Measurements from ENCODE around the gene SLAIN1.
"Not testable (repeated sequence)": the region's sequence is repeated elsewhere in the genome, so short reads cannot be mapped to it uniquely, and the experiment has no call there.

The SLAIN1 gene

DNA sequence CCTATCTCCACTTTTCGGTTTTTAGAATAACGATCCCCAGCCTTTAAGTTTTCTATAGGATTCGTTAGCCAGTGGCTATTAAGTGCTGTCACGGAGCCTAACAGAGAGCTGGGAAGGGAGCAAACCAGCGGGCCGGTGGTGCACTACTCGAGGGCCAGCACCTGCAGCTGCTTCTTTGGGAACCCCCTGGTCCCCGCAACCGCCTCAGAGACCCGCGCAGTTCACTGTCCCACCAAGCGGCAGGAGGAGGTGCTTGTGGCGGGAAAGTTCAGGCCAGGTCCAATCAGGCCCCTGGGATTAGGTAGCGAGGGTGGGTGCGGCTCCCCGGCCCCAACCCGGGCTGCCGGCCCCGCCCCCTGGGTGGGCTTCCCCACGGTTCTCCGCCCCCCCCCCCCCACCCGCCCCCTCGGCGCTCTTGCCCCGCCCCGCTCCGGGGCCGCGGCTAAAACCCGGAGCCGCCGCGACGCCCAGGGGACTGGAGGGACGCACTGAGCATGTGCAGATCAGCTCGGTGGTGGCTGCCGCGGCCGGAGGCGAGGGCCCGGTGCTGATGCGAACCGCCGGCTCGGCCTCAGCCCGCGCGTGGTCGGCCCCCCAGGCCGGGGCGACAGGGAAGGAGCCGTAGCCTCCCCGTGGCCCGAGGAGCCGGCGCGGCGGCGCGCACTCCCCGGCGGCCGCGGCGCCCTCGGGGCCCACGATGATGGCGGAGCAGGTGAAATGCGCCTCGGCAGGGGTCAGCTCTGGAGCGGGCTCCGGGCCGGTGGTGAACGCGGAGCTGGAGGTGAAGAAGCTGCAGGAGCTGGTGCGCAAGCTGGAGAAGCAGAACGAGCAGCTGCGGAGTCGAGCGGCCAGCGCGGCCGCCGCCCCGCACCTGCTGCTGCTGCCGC is at the start of gene SLAIN1:
TSS of gene SLAIN1 (plus strand) at position 471 of the 887 bp plus-strand sequence. CDS start at position 698, 227 bp downstream.
- no peak for DNase-seq (ENCODE audit: low read depth)

DNA sequence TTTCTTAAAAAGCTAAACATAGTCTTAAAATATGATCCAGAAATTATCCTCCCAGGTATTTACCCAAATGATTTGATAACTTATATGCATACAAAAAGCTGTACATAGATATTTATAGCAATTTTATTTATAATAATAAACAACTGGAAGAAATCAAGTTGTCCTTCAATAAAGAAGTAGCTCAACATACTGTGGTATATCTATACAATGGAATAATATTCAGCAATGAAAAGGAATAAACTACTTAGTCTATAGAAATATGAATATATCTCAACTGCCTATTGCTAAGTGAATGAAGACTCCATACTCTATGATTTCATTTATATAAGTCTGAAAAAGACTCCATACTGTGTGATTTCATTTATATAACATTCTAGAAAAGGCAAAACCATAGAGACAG is 47.1 kb upstream of the SLAIN1 start:
- DNase-seq (ENCODE audit: low read depth), result no peak

DNA sequence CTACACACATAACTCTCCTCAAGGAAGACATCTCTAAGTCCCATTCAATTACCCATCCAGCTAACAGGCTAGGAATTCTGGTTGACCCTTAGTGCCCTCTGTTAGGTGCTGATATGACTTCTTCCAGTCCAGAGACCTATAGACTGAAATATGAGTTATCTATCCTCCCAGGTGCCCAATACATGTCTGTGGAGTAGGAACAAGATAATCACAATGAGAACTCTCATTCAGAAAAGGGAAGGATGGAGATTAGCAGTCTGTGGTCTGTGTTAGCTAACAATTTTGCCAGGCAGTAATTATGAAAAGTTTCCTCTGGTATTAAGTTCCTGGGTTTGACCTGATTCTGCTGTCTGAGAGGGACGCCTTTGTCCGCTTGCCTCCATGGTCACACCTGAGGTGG is 44.2 kb upstream of the SLAIN1 start:
- no peak for DNase-seq (ENCODE audit: low read depth)

DNA sequence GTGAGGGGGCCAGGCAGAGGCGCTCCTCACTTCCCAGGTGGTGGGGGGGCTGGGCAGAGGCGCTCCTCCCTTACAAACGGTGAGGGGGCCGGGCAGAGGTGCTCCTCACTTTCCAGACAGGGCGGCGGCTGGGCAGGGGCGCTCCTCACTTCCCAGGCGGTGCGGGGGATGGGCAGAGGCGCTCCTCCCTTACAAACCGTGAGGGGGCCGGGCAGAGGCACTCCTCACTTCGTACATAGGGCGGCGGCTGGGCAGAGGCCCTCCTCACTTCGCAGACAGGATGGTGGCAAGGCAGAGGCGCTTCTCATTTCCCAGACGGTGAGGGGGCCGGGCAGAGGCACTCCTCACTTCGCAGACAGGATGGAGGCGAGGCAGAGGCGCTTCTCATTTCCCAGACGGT is 37.5 kb upstream of the SLAIN1 start:
- not testable (repeated sequence) for DNase-seq (ENCODE audit: low read depth)

DNA sequence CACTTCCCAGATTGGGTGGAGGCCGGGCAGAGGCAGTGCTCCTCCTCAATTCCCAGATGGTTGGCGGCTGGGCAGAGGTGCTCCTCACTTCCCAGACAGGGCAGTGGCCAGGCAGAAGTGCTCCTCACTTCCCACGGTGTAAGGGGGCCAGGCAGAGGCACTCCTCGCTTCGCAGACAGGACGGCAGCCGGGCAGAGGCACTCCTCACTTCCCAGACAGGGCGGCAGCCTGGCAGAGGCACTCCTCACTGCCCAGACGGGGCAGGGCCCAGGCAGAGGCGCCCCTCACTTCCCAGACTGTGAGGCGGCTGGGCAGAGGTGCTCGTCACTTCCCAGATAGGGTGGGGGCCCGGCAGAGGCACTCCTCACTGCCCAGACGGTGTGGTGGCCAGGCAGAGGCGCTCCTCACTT is 36.6 kb upstream of the SLAIN1 start:
- no peak for DNase-seq (ENCODE audit: low read depth)

DNA sequence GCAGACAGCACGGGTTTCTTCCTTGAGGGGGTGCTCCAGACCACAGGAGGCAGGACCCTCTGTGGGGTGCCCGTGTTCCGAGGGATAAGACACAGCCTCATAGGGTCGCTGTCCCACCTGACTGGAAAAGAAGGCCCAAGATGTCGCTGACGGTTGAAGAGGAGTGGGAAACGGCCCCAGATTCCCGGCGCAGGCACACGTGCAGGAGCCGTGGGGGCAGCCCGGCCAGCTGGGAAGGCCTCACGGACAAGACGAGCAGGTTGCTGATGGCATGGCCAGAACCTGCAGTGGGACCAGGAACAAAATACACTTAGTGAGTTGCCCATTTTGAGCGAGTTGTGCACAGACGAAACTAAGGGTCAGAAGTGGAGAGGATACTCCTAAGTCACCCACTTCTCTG is 35.2 kb upstream of the SLAIN1 start:
- not testable (repeated sequence) for DNase-seq (ENCODE audit: low read depth)

DNA sequence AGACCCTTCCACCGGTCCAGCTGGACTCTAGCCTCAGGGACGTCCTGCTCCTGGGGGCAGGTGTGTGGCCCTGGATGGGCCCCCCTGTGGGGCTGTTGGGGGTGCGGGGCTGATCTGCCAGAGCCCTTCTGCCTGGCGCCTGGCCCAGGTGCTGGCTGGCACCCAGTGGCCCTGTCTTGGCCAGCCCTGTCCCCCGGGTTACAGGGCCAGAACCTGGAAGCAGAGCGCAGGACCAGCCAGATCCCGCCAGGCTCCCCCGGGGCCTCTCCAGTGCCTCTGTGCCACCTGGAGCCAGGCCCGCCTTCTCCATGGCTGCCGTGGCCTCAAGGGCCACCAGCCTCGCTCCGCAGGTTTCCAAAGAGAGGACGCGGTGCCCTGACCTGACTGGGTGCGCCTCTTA is 34.7 kb upstream of the SLAIN1 start:
- DNase-seq (ENCODE audit: low read depth), result not testable (repeated sequence)

DNA sequence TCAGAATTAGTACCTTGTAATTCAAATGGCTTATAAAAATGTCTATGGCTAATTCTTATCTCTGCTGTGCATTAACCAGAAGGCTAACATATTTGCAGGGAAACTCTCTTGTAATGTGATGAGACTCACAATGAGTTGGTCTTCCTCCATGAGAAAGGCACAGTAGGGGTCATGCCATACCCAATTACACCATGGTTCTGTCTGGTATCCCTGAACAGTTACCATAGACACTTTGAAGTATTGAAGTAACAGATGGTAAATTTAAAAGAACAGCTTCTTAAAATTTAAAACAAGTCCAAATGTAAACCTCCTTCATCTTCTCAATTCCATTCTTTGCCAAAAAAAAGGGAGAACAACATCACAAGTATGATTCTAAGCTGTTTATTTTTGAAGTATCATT is 22.6 kb upstream of the SLAIN1 start:
- no peak for DNase-seq (ENCODE audit: low read depth)

DNA sequence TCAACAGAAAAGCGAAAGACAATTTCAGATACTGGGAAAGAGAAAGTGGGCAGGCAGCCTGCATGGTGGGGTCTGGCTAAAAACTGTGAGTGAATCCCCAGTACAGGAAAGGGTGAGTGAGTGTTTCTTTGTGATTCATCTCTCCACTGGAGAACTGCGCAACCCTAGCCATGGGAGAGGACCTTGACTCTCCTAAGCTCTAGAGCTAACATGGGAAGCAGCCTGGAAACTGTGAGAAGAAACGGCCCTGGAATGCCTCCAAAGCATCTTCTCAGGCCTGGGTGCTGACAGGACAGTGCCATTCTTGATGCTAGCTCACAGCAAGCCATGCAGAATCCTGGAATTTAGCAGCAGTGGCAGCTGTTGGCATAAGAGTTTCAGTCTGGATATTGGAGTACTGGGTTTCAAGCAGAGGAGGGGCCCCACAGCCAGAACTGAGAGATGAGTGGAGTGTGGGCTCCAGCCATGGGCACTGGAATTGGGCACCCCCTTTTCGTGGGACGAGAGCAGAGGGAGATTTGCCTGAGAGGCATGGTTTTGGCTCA is 18.7 kb upstream of the SLAIN1 start:
- no peak for DNase-seq (ENCODE audit: low read depth)

DNA sequence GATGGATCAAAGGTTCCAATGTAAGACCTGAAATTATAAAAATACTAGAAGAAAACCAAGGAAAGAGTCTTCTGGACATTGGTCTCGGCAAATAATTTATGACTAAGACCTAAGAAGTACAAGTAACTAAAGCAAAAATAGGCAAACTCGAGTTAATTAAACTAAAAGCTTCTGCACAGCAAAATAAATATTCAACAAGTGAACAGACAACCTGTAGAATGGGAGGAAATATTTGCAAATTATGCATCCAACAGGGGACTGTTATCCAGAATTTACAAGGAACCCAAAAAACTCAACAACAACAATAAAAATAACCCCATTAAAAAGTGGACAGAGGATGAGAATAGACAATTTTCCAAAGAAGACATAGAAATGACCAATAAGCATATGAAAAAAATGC is 9.7 kb upstream of the SLAIN1 start:
- DNase-seq (ENCODE audit: low read depth), result no peak

DNA sequence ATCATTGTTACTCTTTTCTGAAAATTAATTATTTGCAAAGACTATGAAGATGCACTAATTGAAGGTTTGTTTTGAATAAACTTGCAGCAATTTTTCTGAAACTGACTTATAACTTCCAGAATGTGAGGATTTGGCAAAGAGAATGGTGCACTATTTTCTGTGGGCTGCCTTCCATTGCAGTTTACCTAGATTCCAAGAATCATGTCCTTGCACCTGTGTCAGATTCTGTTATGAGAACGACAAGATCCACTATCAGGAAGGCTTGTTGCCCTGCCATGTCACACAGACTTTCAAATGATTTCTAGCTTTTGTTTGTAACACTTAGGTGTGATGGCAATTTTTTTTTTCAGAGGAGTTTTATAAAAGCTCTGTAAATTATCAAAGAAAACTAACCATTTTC is 5.6 kb upstream of the SLAIN1 start:
- no peak for DNase-seq (ENCODE audit: low read depth)

DNA sequence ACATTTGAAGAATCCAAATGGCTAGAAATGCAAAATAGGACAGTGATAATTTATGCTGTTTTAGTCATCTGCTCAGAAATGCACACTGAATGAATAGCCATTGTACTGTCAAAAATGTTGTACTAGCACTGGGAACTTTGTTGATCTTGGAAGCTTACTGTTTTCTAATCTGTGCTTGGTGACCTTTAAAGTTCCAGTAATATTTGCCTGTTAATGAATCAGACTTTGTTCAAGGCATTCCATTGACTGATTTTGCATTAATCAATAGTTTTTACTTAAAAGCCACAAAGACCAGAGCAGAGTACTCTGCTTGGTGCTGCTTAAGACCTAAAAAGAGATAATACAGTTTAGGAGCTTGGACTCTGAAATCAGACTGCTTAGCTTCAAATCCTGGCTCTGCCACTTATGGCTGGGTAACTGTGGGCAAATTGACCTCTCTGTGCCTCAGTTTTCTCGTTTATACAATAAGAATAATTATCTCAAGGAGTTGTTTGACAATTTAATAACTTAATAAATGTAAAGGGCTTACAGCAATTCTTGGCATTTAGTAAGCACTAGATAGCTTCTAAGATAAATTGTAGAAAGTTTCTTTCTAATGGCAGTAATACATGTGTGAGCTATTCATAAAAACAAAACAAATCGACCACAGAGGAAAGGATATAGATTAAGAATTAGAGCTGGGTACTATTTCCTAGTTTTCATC is 4.6 kb upstream of the SLAIN1 start:
- no peak for DNase-seq (ENCODE audit: low read depth)

DNA sequence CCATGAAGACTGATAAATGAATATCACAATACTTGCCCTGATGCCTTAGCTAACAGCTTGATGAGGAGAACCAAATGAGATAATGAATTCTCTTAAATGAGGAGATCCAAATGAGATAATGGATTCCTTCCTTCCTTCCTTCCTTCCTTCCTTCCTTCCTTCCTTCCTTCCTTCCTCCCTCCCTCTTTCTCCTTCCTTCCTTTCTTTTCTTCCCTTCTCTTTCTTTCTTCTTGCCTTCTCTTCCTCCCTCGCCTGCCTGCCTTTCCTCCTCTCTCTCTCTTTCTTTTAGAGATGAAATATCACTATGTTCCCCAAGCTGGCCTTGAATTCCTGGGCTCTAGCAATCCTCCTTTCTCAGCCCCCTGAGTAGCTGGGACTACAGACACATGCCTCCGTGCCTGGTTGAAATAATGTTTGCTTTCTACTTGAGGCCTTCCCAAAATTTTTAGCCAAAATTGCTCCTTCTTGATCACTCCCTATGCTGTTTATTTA is 4.0 kb upstream of the SLAIN1 start:
- DNase-seq (ENCODE audit: low read depth), result no peak

DNA sequence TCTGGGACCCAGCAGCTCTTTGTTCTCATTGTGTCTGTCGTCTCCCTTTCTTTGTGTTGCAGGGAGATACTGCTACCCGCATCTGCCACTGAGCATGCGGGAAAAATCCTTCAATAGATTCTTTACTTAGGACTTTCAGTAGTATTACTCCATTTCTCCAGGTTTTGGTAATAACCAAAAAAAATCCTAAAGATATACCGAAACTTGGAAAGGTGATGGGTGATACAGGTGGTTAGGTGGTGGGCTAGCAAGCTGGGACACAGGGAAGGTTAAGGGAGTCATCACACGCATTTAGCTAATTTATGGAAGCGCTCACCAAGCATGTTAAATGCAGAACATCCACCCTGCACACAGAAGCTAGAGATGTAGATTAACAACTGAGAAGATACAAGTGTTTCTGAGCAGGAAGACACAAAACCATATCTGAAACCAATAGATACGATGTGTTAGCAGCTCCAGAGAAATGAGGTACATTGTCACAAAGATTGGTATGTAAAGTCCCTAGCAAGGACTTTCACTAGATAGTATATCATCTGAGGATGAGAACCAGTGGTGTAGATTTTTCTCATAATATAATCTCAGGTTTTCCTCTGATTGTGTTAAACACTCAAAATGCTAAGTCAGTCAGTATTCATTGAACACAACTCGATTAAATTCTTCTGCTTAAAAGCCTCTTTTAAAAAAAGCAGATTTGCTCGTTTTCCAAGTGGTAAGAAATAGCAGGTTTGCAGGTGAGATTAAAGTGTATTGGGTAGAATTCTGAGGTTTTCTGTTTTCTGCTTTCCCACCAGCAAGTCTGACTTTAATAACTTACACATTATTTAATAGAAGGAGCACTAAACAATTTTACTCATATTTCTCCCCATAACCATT is 1.2 kb upstream of the SLAIN1 start:
- no peak for DNase-seq (ENCODE audit: low read depth)

DNA sequence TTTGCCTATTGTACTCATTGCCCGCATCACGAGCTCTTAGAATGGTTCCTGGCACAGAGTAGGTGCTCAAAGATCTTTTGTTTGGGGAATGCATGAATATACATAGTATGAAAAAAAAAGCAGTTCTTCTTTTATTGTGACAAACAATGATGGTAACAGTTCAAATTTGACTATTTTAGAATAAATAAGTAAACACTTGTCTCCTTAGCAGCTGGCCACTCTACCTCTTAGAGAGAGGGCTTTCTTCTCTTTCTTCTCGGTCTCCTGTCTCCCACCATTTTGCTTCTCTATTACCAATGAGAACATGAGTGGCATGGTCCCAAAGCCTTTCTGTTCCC is 639 bp upstream of the SLAIN1 start:
- DNase-seq (ENCODE audit: low read depth), result no peak

DNA sequence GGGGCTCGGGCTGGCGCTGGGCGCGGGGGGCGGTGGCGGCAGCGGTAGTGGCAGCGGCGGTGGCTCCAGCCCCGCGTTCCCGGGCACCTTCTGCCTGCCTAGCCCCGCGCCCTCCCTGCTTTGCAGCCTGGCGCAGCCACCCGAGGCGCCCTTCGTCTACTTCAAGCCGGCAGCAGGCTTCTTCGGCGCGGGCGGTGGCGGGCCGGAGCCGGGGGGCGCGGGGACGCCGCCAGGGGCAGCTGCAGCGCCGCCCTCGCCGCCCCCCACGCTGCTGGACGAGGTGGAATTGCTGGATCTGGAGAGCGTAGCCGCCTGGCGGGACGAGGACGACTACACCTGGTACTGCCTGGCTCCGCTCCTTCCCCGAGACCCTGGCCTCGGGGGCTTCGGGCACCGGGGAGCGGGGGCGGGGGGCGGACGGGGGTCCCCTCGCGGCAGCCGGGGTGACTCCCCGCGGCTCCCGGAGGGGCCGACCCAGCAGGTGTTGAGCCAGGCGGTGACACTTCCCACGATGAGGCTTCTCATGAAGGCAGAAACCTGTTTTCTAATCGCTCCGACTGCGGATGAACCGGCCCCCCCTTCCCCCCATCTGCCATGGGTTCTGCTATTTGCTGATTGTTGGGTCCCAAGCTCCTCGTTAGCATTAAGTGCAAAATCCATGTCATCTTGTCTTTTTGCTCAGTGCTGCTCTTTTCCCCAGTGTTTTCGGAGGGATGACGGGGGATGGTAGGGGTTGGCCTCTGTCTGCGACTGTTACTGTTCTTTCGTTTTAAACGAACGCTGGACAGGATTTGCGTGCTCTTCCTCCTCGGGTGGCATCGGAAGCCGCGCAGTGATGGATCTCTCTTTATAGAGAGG is 943 bp downstream of the SLAIN1 start:
- DNase-seq (ENCODE audit: low read depth), result no peak

DNA sequence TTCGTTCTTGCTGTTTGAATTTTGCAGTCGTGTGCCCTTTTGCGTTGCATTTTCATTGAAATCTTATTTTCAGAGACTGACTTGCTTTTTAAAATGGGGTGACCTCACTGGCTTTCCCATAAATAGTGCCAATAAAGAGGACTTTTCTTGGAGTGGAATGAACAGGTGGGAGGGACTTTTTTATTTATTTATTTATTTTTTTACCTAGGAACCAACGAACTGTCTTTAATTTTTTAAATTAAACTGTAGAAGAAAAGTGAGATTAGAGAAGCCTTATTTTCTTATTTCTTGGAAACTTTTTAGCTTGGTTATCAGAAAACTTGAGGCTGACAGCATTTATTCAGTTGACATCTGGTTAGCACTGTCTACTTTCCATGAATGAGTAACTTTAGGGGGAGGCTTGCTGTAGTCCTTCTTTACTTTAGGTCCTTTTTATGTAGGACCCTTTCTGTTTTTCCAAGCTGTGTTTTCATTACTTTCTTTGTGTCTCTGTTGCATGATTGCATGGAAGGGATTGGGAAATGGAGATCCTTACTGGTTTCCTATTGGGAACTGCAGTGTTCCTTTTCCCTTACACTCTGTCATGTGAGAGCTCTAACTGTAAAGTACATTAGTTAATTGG is 1.7 kb downstream of the SLAIN1 start:
- DNase-seq (ENCODE audit: low read depth), result no peak

DNA sequence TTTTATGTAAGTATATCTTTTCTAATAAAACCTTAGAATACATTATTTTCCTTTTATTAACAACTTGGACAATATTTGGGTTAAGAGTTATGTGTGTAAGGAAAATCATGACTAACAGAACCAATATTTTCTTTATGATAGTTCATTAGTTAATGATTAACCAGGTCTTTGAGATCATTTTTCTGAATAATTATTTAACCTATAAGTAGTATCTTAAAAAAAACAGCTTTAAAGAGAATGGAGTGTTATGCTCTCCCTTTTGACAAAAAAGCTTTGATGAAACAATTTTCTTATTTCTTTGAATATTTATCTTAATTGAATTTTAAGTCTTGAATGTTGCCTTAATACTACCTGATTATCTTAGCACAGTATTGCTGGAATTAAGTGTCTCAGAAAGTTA is 3.8 kb downstream of the SLAIN1 start:
- DNase-seq (ENCODE audit: low read depth), result no peak

DNA sequence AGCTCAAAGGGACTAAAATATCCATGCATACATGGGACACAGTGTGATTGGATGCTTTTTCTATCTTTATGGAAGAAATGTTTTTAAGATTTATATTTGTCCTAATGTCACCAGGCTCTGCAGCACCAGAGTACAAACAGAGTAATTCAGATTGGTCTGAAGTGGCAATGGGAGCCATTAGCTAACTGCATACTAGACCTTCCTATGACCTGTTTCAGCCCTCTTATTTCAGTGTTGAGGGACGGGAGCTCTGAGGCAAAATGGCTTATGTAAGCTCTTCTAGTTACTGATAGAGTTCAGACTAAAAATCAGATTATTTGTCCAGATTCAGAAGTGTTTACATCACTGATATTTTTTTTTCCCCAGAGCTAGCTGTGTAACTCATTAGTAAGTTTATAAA is 4.9 kb downstream of the SLAIN1 start:
- no peak for DNase-seq (ENCODE audit: low read depth)

DNA sequence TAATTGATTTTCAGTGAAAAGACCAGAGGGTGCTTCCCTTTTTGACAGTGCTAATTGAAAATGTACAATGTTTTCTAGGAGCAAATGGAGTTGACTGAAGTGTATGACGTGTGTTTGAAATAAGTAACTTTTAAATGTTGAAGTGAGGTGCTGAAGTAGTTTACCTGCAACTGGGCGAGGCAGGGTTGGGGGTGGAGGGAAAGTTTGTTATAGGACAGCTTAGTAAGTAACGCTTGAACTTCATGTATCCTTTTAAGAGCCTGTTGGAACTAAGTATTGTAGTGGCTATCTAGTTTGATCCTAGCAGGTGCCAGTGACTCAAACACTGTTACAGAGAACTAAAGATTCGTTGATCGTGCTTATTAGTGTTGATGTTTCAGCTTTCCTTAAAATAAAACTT is 5.9 kb downstream of the SLAIN1 start:
- no peak for DNase-seq (ENCODE audit: low read depth)
